Activated T-cell treated with anti-CD3 and anti-CD28 coated beads for 24 hours (primary cell): ENCODE data around the gene SINHCAF.
"Not testable (repeated sequence)": the region's sequence is repeated elsewhere in the genome, so short reads cannot be mapped to it uniquely, and the experiment has no call there.

Experiments
- DNase-seq: peaks from one replicate; pipeline ENCODE4 v3.0.0-alpha.2; 2020; ENCODE audit warnings: low read depth

SINHCAF gene

DNA sequence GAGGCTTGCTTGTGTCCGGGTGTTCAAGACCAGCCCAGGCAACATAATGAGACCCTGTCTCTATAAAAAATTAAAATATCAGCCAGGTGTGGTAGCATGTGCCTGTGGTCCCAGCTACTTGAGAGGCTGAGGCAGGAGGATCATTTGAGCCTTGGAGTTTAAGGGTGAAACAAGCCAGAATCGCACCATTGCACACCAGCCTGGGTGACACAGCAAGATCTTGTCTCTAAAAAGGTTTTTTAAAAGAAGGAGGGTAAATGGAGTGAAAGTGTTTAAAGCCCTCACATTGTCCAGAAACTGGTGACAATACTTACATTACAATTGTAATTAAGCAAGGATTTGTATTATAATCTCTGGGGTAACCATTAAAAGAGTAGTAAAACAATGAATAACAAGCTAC is 64.2 kb downstream of the SINHCAF start:
- DNase-seq: no peak

DNA sequence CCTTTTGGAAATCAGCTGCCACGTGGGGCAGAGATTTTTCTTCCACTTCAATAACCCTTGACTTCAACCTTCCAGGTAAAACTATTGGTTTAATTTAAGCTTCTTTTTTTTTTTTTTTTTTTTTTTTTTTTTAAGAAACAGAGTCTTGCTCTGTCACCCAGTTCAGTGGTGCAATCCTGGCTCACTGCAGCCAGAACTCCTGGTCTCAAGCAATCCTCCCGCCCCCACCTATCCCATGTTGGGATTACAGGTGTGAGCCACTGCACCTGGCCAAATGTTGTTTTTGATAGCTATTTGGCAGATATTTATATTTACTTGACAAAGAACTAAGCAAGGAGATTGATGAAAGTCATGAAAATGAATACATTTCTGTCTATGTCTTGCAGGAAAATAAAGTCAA is 65.1 kb downstream of the SINHCAF start:
- no peak for DNase-seq

DNA sequence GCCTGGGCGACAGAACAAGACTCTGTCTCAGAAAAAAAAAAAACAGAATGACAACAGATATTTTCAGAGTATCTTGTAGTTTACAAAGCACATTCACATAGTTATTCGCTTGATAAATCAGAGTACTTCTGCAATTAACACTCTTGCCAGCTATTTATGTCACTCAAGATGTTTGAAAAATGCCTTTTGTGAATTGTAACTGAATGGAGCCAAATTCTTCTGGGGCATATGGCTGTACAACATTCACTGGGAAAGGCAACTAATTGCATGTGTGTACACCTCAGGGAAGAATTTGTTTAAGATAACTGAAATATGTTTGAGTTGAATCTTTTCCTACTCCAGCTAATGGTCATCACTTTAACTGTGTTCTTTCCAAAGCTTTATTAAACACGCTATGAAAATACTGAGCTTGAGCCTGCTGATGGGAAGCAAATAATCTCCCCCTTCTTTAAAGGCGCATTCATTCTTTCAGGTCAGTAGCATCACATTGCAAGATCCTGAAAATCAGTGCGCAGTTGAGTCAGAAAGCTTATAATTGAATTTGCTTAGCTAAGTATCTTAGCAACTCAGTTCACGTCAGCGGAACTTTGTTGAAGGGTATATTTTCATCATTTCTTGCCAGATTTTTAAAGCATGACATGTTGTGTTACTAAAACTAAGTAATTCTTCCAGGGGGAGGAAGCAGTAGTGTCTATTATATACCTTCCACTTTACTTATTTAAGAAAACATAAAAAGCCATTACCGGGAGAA is 66.6 kb downstream of the SINHCAF start:
- DNase-seq: no peak

DNA sequence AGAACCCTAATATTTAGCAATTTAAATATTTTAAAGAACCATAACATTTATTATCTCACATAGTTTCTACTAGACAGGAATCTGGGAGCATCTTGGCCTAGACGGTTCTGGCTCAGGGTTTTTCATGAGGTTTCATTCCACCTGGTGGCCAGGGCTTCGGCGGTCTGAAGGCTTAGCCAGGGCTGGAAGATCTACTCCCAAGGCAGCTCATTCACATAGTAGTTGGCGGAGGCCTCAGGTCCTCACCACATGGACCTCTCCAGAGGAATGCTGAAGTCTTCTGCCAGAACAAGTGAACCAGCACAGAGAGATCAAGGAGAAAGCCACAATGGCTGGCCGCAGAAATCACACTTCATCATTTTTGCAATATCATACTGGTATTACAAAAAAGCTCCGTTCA is 68.2 kb downstream of the SINHCAF start:
- DNase-seq: no peak

DNA sequence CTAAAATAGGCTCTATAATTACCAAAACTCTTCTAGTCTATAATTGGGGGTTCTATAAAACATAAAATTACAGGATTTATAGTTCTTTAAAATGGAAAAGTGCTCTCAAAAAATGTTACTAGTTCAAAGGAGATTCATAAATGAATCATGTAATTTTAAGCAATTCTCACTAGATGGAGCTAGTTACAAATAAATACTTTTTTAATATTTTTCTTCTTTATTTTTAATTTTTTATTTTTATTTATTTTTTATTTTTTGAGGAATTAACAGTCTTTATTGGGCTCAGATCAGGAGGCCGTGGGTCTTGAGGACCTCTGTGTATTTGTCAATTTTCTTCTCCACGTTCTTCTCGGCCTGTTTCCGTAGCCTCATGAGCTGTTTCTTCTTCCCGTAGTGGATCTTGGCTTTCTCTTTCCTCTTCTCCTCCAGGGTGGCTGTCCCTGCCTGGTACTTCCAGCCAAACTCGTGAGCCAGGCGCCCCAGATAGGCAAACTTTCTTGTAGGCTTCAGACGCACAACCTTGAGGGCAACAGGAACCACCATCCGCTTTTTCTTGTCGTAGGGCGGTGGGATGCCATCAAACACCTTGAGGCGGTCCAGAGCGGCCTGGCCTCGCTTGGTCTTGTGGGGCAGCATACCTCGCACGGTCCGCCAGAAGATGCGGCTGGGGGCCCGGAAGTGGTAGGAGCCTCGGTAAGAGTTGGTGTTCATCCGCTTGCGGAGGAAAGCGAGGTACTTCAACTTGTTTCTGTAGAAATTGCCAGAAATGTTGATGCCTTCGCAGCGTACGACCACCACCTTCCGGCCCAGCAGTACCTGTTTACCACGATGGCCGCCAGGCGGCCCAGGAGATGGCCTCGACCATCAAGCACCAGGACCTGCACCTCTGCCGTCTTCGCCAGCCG is 74.0 kb downstream of the SINHCAF start:
- not testable (repeated sequence) for DNase-seq

DNA sequence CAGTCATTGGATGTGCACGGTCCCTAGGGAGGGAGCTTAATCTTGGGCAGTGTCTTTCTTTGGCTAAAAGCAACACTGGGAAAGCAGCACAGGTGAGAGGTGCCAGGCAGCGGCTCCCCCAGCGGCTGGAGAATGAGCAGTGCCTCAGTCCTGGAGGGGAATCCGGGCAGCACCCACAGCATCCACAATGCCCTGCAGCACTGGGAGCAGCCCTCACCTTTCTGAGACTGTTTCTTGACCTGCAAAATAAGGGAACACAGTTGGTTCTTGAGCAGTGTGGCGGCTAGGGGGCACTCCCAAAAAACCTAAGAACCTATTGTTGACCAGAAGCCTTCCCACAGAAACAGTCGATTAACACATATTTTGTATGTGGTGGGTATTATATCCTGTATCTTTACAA is 75.8 kb downstream of the SINHCAF start:
- no peak for DNase-seq

DNA sequence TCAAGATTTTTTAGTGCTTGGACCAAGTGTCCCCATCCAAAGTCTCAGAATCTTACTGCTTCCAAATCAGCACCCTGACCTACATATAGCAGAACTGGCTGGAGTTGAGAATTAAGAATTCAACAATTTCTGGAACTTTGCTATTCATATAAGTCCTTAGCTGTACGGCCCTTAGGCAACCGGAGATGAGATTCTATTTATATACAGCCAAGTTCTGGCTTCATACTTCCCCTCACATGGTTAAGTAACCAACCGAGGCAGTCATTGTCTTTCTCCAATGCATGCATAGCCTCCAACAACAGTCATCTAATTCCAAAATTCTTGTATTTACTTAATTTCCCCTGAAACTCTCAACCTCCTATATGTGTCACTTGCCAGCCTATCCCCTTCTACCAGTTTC is 76.6 kb downstream of the SINHCAF start:
- DNase-seq: no peak

DNA sequence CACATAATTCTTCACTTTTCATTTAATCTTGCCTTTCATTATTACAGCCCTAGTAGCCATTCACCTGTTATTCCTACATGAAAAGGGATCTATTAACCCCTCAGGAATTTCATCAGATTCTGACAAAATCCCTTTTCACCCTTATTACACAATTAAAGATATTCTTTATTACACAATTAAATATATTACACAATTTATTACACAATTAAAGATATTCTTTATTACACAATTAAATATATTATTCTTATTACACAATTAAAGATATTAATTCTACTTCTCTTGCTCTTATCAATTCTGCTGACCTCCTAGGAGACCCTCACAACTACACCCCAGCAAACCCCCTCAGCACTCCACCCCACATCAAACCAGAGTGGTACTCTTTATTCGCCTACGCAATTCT is 77.1 kb downstream of the SINHCAF start:
- DNase-seq: no peak

DNA sequence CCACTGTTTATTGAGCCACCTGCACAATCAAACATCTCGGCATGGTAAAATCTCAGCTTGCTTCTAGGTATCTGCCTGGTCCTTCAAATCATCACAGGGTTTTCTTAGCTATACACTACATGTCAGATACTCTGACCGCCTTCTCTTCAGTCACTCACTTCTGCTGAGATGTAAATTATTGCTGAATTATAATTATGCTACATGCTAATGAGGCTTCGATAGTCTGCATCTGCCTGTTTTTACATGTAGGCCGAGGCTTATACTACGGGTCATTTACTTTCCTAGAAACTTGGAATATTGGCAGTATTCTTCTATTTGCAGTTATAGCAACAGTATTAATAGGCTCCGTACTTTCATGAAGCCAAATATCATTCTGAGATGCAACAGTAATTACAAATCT is 77.6 kb downstream of the SINHCAF start:
- DNase-seq: no peak

DNA sequence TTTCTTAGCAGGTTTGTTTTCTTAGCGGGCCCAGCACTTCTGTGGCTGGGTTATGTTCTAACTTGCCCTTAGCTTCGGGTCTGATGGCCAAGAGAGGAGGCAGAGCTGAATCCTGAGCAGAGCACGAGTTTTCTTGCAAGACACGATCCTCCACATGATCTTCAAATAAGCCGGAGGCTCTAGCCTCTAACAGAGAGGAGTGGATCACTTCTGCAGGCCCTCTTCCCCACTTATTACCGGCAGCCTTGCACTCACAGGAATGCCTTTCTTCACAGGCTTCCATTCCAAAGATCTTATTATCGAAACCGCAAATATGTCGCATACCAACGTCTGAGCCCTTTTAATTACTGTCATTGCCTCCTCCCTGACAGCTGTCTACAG is 79.5 kb downstream of the SINHCAF start:
- no peak for DNase-seq

DNA sequence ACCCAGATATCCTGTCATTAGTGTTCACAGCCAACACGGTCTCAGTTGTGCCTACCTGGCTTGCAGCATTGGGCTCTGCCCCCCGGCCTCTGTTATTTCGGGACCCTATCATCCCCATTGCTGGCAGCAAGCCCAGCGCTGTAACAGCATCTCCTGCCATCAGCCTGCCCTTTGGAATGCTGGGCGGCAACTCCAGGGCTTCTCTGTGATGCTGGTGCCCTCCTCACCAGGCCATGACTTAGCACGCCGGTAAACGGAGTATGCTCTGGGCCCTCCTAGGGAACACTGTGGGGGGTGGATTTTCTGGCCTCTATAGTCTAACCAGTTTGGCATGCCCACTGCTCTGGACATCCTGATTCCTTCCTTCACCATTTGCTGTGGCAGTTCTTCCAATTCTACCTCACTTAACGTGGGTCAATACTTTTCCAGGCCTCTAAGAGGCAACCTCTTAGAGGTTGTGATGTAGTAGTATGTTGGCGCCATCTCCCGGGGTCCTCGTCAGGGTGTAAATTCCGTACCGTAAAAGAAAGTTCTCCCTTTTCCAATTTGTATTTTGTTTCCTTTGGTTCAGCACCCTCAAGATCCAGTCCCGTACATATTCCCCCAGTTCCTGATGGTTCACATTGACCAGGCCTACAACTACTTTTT is 80.0 kb downstream of the SINHCAF start:
- DNase-seq: no peak

DNA sequence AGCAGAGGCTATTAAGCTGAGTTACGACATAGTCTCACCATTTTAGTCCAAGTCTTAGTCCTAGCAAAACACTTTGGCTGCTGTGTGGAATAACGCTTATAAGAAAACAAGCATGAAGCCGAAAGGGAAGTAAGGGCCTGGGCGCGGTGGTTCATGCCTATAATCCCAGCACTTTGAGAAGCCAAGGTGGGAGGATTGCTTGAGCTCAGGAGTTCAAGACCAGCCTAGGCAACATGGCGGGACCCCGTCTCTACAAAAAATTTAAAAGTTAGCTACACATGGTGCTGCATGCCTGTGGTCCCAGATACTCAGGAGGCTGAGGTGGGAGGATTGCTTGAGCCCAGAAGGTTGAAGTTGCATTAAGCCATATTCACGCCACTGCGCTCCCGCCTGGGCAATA is 83.5 kb downstream of the SINHCAF start:
- DNase-seq: not testable (repeated sequence)

DNA sequence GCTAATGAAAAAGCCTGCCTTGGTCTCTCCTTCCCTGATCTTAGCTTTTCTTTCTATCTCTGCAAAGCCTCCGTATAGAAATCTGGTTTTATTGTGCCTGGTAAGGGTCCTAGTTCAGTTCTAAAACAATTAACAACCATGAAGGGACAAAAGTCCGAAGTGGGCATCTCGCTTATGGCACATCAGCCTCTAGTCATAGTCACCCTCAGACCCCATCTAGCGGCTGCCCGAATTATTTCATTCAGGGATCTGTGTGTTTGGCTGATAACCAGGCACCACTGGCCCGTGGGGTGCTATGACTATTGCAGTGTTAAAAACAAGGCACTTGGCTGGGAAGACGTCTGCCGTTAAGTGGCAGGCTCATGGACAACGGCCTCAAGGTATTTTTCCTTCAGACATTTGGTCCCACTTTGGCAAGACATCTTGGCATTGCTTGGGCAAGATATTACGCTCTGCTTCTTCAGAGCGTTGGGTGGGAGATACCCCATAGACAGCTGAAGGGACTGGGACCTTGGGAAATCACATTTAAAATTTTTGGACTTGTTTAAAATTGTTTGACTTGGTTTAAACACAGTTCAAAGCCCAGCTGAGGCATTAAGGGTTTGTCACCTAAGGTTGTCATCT is 87.1 kb downstream of the SINHCAF start:
- peak; percentile 35 for DNase-seq

DNA sequence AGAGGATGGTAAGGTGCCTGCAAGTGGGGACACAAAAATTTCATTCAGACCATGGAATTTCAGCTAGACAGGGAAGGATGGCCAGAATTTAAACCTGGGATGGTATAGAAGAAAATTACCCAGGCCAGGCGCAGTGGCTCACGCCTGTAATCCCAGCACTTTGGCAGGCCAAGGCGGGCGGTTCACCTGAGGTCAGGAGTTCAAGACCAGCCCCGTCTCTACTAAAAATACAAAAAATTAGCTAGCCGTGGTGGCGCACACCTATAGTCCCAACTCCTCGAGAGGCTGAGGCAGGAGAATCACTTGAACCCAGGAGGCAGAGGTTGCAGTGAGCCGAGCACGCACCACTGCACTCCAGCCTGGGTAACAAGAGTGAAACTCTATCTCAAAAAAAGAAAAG is 87.6 kb downstream of the SINHCAF start:
- DNase-seq: not testable (repeated sequence)

DNA sequence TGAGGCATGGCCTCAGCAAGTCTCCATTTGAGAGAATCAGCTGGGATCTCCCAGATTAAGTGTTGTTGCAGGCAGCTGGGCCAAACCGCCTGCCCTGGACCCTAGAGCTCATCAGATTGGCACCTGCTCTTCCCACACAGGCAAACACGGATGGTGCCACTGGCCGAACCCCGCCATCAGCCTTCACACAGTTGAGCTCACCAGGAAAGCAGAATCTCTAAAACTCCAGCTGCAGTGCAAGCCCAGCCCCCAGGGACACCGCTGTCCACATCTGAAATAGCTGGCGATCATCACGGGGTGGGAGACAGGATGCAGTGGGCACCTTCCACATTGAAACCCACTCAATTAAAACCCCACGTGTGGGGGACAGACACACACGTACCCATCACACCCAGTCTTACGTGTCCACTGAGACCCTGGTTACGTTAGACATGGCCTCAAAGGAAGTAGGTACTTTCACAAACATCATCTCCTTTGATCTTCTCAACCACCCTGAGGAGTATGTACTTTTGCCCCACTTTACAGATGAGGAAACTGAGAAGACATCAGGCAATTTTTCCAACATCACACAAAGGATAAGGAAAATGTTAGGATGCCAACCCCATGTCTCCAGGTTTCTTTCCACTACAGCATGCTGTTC is 88.8 kb downstream of the SINHCAF start:
- no peak for DNase-seq

DNA sequence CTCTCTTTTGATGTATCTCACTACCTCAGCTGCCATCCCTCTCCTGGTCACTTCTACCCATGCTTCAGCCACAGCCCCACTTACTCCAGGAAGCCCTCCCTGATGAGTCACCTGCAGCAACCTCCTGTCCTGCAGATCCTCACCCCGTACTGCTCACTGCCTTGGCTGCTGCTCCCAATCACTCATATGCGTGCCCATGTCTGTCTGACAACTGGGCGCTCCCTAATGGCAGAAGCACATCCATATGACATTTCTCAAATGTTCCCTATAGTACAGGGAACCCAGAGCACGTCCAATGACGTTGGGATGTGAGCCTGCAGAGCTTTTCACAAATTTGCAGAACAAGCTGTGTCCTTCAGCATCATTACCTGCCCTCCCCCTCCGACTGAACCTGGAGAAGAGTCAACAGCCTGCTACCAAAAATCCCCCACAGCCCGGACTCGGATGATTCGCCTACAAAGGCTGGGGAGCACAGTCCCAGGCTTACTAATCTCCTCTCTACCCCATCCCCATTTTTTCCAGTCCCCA is 90.0 kb downstream of the SINHCAF start:
- DNase-seq: no peak

DNA sequence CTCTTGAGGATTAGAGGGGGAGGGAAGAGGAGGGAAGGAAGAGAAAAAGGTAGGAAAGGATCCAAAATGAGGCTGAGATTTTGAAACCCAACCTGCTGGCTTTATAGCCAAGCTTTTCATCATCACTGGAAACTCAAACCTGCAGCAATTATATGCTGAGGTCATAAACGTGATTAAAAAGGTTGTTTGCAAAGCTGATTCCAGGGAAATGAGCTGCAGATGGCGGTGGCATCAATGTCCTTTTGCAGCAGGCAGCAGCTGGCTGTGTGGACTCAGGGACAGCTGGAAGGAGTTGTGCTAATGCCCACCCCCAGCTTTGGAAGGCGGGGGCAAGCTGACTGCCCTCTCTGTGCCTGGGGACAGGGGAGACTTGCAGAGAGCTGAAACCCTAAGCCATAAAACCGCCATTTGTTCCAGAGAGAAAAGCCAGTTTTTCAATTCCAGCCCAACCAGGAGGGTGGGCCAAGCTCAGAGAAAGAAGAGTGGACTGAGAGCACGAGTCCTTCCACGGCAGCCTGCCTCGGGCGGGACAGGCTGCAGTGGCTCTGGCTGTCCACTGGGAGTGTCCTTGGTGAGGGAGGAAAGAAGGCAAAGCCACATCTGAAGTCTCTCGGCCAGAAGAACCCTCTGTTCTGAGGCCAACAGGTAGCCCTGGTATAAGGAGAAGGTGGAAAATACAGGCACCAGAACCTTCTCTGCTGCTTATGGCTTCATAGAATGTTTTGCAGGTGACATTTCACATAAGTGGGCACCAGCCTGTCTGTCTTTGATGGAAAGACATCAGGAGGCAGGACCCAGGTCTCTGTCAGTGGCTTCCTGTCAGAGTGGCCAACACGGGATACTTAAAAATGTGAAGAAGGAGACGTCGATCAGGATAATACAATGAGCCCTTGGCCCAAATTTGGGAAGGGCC is 90.7 kb downstream of the SINHCAF start:
- no peak for DNase-seq

DNA sequence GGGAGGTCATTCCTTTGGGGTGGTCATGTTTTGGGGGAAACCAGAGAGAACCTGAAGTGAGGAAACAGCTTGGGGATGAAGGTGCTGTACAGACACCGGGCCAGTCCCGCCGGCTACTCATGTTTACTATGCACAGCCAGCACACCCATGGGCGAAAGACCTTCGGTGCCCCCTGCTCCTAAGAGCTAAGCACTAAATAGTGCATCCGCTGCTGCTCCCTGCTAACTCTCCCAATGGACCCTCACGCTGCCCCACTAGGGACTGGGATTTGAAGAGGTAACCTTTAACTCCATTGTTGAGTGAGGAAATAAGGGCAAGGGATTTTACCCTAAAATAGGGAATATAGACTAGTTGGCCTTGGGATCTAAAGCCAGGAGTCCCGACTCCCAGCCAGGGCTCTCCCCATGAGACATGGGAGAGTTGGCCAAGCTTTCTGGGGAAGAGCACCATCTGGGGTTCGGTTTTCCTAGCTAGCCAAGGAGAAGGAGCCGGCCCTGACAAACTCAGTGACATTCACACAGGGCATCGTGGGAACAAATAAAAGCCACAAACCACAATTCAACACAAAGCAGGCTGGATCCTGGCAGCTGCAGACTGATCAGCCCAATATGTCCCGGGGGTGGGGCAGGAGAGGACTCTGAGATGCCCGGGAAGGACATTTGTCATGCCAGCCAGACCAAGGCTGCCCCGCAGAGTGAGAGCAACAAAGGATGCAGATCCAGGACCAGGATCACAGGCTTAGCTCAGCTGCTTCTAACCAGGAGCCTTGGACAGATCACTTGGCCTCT is 91.7 kb downstream of the SINHCAF start:
- no peak for DNase-seq

DNA sequence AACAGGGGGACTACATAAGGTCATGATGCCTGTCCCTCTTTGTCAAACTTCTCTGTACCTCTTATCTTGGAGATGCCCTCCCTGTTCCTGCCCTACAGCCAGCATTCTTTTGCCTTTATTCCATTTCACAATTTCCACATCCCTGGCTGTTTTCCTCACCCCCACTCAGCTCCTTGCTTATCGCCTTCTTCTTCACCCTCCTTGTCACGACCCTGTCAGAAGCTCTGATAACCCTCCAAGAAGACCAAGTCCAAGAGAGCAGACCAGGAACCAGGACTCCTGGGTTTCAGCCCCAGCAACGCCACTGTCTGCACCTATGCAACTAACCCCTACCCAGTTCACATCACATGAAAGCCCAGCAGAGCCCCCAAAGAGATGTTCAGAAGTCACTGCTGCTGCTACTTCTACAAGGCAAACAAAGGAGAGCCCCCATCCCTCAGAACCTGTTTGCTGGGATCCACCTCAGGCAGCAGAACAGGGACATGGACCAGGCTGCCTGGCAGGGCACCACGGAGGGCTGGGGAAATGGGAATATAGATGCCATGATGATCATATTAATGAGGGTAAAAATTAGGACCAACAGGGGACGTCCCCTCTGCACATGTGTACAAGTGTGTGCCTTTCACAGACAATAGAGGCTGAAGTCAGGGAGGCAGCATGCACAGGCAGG is 92.8 kb downstream of the SINHCAF start:
- no peak for DNase-seq
